ENCODE results near the gene SATB2. TPM values are rescaled to one million over a fixed set of nuclear protein-coding genes. Genes with fewer than 3 reads are reported as not detected.

Gene SATB2
- total RNA-seq, 4 donors from 2014 or later: 2.2 to 6.6 (median 5.0) TPM

DNA sequence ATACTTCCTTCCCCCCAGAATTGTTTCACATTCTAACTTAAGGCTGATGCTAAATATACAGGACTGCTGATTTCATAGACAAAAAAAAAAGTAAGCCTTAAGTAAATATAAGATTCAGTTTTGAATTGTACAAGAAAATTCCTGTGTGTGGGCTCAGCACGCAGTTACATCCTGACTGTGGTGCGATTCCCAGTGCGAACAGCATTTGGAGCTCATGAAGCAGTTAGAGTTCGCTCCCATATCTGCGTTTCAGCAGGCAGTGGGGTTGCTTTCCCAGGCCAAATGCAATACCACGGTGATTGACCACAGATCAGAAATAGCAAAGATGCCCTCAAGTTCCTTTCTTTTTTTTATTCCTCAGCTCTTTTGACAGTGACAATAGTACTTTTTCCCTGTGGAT is 75.6 kb downstream of the SATB2 start:
- no peak for DNase-seq (ENCODE audit: extremely low spot score)
- no peak overlapping the region for H3K4me3 ChIP-seq
- peaks cover 0 to 15% (median 4%) of the 10 kb centered on the region in 4 donors for H3K36me3 ChIP-seq
- 48% methylated on average over 6 of the region's 6 CpGs for WGBS
- H3K9me3 ChIP-seq: no peaks in the 10 kb centered on the region
- no peaks in the 10 kb centered on the region for H3K27me3 ChIP-seq
- TF ChIP-seq POLR2A (IDR thresholded peaks at IDR 0.05; ENCODE audit: low read depth) (no peak), CTCF (IDR thresholded peaks at IDR 0.05) (no peak), POLR2AphosphoS5 (IDR thresholded peaks at IDR 0.05) (no peak), EP300 (IDR thresholded peaks at IDR 0.05) (no peak)
- intact Hi-C loops (cut with DNase I): no loop called here
- H3K27ac ChIP-seq (replicated peaks in 1 of 4): no peak overlapping the region
- no peaks in the 10 kb centered on the region for H3K4me1 ChIP-seq

DNA sequence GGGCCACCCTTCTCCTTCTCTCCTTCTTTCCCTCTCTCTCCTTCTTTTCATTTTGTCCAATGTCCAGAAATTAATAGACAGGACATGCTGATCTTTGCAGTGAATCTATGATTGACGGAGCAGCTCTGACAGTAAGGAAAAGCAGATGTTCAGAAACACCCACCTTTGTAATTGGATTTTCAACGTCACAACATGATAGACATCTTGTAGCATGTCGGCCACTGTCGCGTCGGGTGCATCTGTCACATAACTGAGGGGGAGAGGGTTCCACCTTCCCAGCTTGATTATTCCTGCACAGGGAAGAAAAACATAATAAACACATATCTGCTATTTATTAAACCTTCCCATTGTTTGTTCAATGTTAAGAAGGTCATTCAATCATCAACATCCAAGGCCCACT is 76.2 kb downstream of the SATB2 start:
- intact Hi-C loops (cut with DNase I): no loop called here
- DNase-seq (ENCODE audit: extremely low spot score): no peak
- WGBS: 84% methylated on average over 6 of the region's 6 CpGs
- Histone ChIP-seq H3K27ac (replicated peaks in 1 of 4) (no peak overlapping the region), H3K27me3 (no peaks in the 10 kb centered on the region), H3K9me3 (no peaks in the 10 kb centered on the region), H3K36me3 (peaks cover 0 to 15% (median 4%) of the 10 kb centered on the region in 4 donors), H3K4me3 (no peak overlapping the region), H3K4me1 (no peaks in the 10 kb centered on the region)
- TF ChIP-seq POLR2A (IDR thresholded peaks at IDR 0.05; ENCODE audit: low read depth) (no peak), EP300 (IDR thresholded peaks at IDR 0.05) (no peak)

- Histone ChIP-seq H3K27ac (replicated peaks in 1 of 4) (no peak overlapping the region), H3K9me3 (no peaks in the 10 kb centered on the region), H3K4me3 (no peak overlapping the region), H3K27me3 (no peaks in the 10 kb centered on the region), H3K36me3 (peaks cover 0 to 15% (median 4%) of the 10 kb centered on the region in 4 donors), H3K4me1 (no peaks in the 10 kb centered on the region)
- intact Hi-C loops (cut with DNase I): no loop called here
- no peak for DNase-seq (ENCODE audit: extremely low spot score)
- WGBS: 91% methylated on average over 2 of the region's 2 CpGs
- TF ChIP-seq CTCF (IDR thresholded peaks at IDR 0.05) (no peak), POLR2AphosphoS5 (IDR thresholded peaks at IDR 0.05) (no peak), POLR2A (IDR thresholded peaks at IDR 0.05; ENCODE audit: low read depth) (no peak), EP300 (IDR thresholded peaks at IDR 0.05) (no peak)
These were observed 78.6 kb downstream of the SATB2 start for GRCh38 chr2:199378948-199379650.

DNA sequence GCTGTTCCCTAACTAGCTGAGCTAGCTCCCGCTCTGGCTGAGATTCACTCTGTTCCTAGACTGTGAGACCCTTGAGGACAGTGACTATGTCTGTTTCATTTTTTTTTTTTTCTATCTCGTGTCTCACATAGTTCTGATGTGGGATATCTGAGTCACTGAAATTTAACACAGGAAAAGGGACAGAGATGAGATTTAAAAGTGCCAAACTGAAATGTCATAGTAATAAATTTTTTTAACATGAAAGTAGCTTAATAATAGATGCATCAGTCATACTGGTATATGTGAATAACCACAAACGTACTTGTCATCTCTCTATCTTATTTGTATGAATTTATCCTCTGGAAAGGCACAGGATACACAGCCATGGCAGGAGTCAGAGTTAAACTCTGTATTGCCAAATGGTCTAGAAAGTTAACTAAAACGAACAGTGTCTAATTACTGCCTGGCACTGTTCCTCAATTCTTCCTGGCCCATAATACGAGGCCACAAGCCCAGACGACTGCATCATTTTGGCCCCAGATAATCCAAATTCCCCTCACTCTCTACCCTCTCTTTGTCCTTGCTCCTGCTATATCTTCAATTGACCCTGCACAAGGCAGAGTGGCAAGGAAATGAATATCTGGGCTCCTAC is 87.5 kb downstream of the SATB2 start:
- no peak for DNase-seq (ENCODE audit: extremely low spot score)
- H3K36me3 ChIP-seq: no peaks in the 10 kb centered on the region
- no peaks in the 10 kb centered on the region for H3K9me3 ChIP-seq
- H3K27me3 ChIP-seq: no peaks in the 10 kb centered on the region
- H3K4me3 ChIP-seq: no peak overlapping the region
- intact Hi-C loops (cut with DNase I): no loop called here
- TF ChIP-seq EP300 (IDR thresholded peaks at IDR 0.05) (no peak), POLR2A (IDR thresholded peaks at IDR 0.05; ENCODE audit: low read depth) (no peak), CTCF (IDR thresholded peaks at IDR 0.05) (no peak), POLR2AphosphoS5 (IDR thresholded peaks at IDR 0.05) (no peak)
- no peaks in the 10 kb centered on the region for H3K4me1 ChIP-seq
- WGBS: 70% methylated on average over 6 of the region's 6 CpGs
- H3K27ac ChIP-seq (replicated peaks in 1 of 4): no peak overlapping the region

DNA sequence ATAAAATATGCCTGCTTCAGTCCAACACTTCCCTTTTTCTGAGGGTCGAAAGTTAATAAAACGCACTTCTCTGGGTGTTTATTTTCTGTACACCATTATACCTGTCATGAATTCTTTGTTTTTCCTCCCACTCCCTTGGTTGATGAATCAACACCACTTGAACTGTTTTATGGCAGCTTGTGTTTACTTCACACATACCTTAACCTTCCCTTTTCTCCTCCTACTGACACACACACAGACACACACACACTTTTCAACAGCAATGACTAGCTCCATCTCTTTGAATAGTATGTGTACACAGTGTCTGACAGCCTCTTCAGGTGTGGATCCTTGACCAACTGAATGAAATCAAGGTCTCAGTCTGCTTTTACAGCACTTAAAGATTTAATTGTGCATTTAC is 91.3 kb downstream of the SATB2 start:
- H3K27me3 ChIP-seq: no peaks in the 10 kb centered on the region
- DNase-seq (ENCODE audit: extremely low spot score): no peak
- H3K4me3 ChIP-seq: no peak overlapping the region
- H3K27ac ChIP-seq (replicated peaks in 1 of 4): no peak overlapping the region
- 75% methylated on average over 2 of the region's 2 CpGs for WGBS
- H3K4me1 ChIP-seq: no peaks in the 10 kb centered on the region
- H3K9me3 ChIP-seq: no peaks in the 10 kb centered on the region
- TF ChIP-seq POLR2A (IDR thresholded peaks at IDR 0.05; ENCODE audit: low read depth) (no peak), CTCF (IDR thresholded peaks at IDR 0.05) (no peak), POLR2AphosphoS5 (IDR thresholded peaks at IDR 0.05) (no peak), EP300 (IDR thresholded peaks at IDR 0.05) (no peak)
- no peaks in the 10 kb centered on the region for H3K36me3 ChIP-seq
- intact Hi-C loops (cut with DNase I): no loop called here

Data from esophagus muscularis mucosa (tissue), 4 donors.